ENCODE measurements around the gene ZNF688. TPM values are rescaled to one million over a fixed set of nuclear protein-coding genes. Genes with fewer than 3 reads are reported as not detected.

ZNF688 gene
- total and polyA plus RNA-seq, 9 of the 15 experiments (the other 6 are each of a cell fraction or from before 2014, with no cell fraction given): 0.48 to 12.9 (median 4.5) TPM

DNA sequence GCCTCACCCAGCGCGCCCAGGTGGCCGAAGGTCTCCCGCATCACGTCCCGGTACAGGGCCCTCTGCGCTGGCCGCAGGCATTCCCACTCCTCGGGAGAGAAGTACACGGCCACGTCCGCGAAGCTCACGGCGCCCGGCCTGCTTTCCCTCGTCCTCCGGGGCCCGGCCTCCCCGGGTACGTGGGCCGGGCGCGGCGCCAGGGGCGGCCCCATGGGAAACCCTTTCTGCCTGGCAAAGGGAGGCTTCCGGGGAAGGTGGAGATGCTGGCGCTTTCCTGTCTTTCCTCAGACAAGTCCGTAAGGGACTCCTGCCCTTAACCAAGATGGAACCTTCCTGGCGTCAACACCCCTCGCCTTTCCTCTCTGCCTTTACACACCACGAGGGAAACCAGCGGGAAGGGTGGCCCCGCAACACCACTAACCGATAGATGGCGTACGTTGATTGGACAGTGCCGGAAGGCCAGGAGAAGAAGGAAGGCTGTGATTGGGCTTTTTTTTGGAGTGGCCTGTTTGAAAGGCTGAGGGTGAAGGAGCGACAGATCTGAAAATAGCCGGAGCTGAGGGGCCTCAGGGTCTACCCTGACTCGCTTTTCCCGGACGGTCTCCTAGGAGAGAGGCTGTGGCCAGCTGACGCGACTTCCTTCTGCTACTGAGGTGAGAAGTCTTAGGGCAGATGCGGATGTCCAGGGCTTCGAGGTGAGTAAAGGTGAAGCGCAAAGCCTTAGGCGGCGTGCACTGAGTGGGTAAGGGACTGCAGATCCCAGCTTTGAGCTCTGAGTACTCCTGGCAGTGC, 14.1 kb upstream of the ZNF688 start, which contains the start of gene ZNF785 (continued):
- TF ChIP-seq MEF2A (IDR thresholded peaks at IDR 0.05; ENCODE audit: control insufficient read depth, low read depth, low read length) (peak; percentile 64), XRCC5 (IDR thresholded peaks at IDR 0.05; ENCODE audit: low read depth, low read length) (no peak; the same call in 1 of the 2 replicates), ZNF431 (CRISPR knock-in tag; IDR thresholded peaks at IDR 0.05) (peak; percentile 87), ZNF311 (CRISPR knock-in tag; IDR thresholded peaks at IDR 0.05) (peak; percentile 58; the same call in 1 of the 2 replicates), TEAD4 (IDR thresholded peaks at IDR 0.05; ENCODE audit: low read length) (peak; percentile 72), TEAD4 (CRISPR knock-in tag; IDR thresholded peaks at IDR 0.05; ENCODE audit: borderline replicate concordance) (no peak; the same call in 1 of the 2 replicates), FOS (IDR thresholded peaks at IDR 0.05; ENCODE audit: extremely low read depth, insufficient read length) (peak; percentile 93), ELF2 (CRISPR knock-in tag; IDR thresholded peaks at IDR 0.05) (0 out of 2 replicates have a peak, but pooled peaks have one; percentile 51), ZNF395 (CRISPR knock-in tag; IDR thresholded peaks at IDR 0.05) (no peak), CBX3 (IDR thresholded peaks at IDR 0.05; ENCODE audit: borderline replicate concordance in 1 of 2, low read length in 2 of 2) (peak in 1 of 2 experiments; percentile 99; a peak in 2 of 3 replicates), CC2D1A (IDR thresholded peaks at IDR 0.05) (peak; percentile 64), ZNF174 (CRISPR knock-in tag; IDR thresholded peaks at IDR 0.05) (no peak), PKNOX1 (IDR thresholded peaks at IDR 0.05) (peak; percentile 83)
- TF ChIP-seq, protein P1, sequence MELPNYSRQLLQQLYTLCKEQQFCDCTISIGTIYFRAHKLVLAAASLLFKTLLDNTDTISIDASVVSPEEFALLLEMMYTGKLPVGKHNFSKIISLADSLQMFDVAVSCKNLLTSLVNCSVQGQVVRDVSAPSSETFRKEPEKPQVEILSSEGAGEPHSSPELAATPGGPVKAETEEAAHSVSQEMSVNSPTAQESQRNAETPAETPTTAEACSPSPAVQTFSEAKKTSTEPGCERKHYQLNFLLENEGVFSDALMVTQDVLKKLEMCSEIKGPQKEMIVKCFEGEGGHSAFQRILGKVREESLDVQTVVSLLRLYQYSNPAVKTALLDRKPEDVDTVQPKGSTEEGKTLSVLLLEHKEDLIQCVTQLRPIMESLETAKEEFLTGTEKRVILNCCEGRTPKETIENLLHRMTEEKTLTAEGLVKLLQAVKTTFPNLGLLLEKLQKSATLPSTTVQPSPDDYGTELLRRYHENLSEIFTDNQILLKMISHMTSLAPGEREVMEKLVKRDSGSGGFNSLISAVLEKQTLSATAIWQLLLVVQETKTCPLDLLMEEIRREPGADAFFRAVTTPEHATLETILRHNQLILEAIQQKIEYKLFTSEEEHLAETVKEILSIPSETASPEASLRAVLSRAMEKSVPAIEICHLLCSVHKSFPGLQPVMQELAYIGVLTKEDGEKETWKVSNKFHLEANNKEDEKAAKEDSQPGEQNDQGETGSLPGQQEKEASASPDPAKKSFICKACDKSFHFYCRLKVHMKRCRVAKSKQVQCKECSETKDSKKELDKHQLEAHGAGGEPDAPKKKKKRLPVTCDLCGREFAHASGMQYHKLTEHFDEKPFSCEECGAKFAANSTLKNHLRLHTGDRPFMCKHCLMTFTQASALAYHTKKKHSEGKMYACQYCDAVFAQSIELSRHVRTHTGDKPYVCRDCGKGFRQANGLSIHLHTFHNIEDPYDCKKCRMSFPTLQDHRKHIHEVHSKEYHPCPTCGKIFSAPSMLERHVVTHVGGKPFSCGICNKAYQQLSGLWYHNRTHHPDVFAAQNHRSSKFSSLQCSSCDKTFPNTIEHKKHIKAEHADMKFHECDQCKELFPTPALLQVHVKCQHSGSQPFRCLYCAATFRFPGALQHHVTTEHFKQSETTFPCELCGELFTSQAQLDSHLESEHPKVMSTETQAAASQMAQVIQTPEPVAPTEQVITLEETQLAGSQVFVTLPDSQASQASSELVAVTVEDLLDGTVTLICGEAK (IDR thresholded peaks at IDR 0.05): peak; percentile 83
- TF ChIP-seq, protein P1 (CRISPR knock-in tag; IDR thresholded peaks at IDR 0.05): no peak; the same call in none of the 2 replicates
